ENCODE data around the gene AGPAT4. TPM values are rescaled to one million over a fixed set of nuclear protein-coding genes. Genes with fewer than 3 reads are reported as not detected.

Gene AGPAT4
- total RNA-seq, 1 experiment from 2014 or later: 22.0 TPM

- no peak overlapping the region for H2BK5ac ChIP-seq (ENCODE audit: insufficient read length, low read length)
- H3K79me1 ChIP-seq (ENCODE audit: insufficient read depth, low read depth, low read length, poor library complexity, severe bottlenecking): no peaks in the 10 kb centered on the region
- peak overlapping the region; percentile 71 for H3K27ac ChIP-seq (ENCODE audit: insufficient read length, low read depth, low read length)
- peak overlapping the region; percentile 98 for H2BK120ac ChIP-seq (ENCODE audit: low read depth, low read length, poor library complexity, severe bottlenecking)
- no peak overlapping the region for H2BK15ac ChIP-seq (ENCODE audit: low read depth, low read length)
- no peak overlapping the region for H4K91ac ChIP-seq (ENCODE audit: insufficient read length, low read depth, low read length)
- H2BK20ac ChIP-seq (ENCODE audit: low read depth, low read length, poor library complexity, severe bottlenecking): no peak overlapping the region
- Mint-ChIP-seq H3K4me3 (peak overlapping the region; percentile 84 to 95), H3K27me3 (ENCODE audit: low read depth) (no peaks in the 10 kb centered on the region; the same call in 1 of the 2 replicates), H3K27ac (peak overlapping the region; percentile 96 to 99 (median 98)), H3K36me3 (ENCODE audit: insufficient read depth in 1 of 3, low read depth in 3 of 3) (peaks cover 10 to 15% (median 13%) of the 10 kb centered on the region in 3 experiments; a peak in 5 of 7 replicates), H3K9me3 (no peaks in the 10 kb centered on the region; a peak in 1 of 5 replicates), H3K4me1 (peaks cover 40 to 41% of the 10 kb centered on the region in 2 experiments)
- H2AK5ac ChIP-seq (ENCODE audit: insufficient read length, low read length): no peak overlapping the region
- peak overlapping the region; percentile 75 for H3K9ac ChIP-seq (ENCODE audit: extremely low read depth, insufficient read length, low read length)
- no peak overlapping the region for H3K4ac ChIP-seq (ENCODE audit: low read depth, low read length)
- H2BK12ac ChIP-seq (ENCODE audit: insufficient read length, low read depth, low read length): no peak overlapping the region
- H3K4me1 ChIP-seq (ENCODE audit: insufficient read depth, low read length): peaks cover 2% of the 10 kb centered on the region
- H4K8ac ChIP-seq (replicated peaks; ENCODE audit: insufficient read length, low read depth, low read length): no peak overlapping the region
- H3K9me3 ChIP-seq (ENCODE audit: control insufficient read depth, low read depth, low read length): no peaks in the 10 kb centered on the region
- DNase-seq: no peak
- peak overlapping the region; percentile 76; the same call in 1 of the 2 replicates for H3K14ac ChIP-seq (ENCODE audit: insufficient read depth, low read length)
- H4K5ac ChIP-seq (ENCODE audit: insufficient read length, low read depth, low read length): no peak overlapping the region
- H2AFZ ChIP-seq (ENCODE audit: low read length): no peak overlapping the region
- no peak overlapping the region for H3K56ac ChIP-seq (ENCODE audit: insufficient read length, low read depth, low read length)
- no peak for TF ChIP-seq CTCF (conservative IDR thresholded peaks at IDR 0.05)
- no CpG with 5 or more reads among the region's 11 CpGs for WGBS (ENCODE audit: extremely low coverage, insufficient read length, low lambda C conversion rate)
- H3K18ac ChIP-seq (ENCODE audit: insufficient read length, low read depth, low read length): peak overlapping the region; percentile 61
- peaks cover 9% of the 10 kb centered on the region for H3K23me2 ChIP-seq (ENCODE audit: insufficient read length, low read depth, low read length, poor library complexity, severe bottlenecking)
- peak overlapping the region; percentile 84 for H3T11ph ChIP-seq (ENCODE audit: low read length)
- peak overlapping the region; percentile 77 for H3K4me2 ChIP-seq (ENCODE audit: insufficient read depth, insufficient read length, low read length)
- H3K23ac ChIP-seq (ENCODE audit: insufficient read length, low read depth, low read length): no peak overlapping the region
- no peaks in the 10 kb centered on the region for H4K20me1 ChIP-seq (ENCODE audit: control insufficient read depth, insufficient read depth, insufficient read length)
- H3K79me2 ChIP-seq (ENCODE audit: insufficient read depth, low read length): peaks cover 6% of the 10 kb centered on the region; the same call in 1 of the 2 replicates
- H3K27me3 ChIP-seq (ENCODE audit: insufficient read depth, low read length): no peaks in the 10 kb centered on the region
Measured at GRCh38 chr6:161272635-161273273, 1.1 kb downstream of the AGPAT4 start.
